Activated CD8-positive, alpha-beta memory T cell treated with anti-CD3 and anti-CD28 coated beads, Interleukin-2, amount 10 ng/mL, durations not matched to agents 7 days and 5 days (primary cell): ENCODE data around the gene LAMB2. TPM values are rescaled to one million over a fixed set of nuclear protein-coding genes. Genes with fewer than 3 reads are reported as not detected.

Experiments
- ATAC-seq: fragments of 150-1000 bp; cut with Tn5 transposase; one replicate; pipeline ENCODE4 v1.10.0; 2021; ENCODE audit warnings: moderate library complexity
- CTCF ChIA-PET: fragments of 350-600 bp; sonication (Branson Sonifier 250); formaldehyde crosslinking; loops from one replicate; lab custom pipeline; 2021; ENCODE audit warnings: antibody characterized with exemption; lab: Charles Lee
- DNase-seq: peaks from one replicate; pipeline ENCODE4 v3.0.0-alpha.2; 2020
- H3K27ac Mint-ChIP-seq: one replicate; pipeline ENCODE4 v1.8.0; 2021; ENCODE audit warnings: mild to moderate bottlenecking, mixed read lengths
- H3K27me3 Mint-ChIP-seq: one replicate; pipeline ENCODE4 v1.8.0; 2021; ENCODE audit warnings: mixed read lengths
- H3K36me3 Mint-ChIP-seq: one replicate; pipeline ENCODE4 v1.8.0; 2021; ENCODE audit warnings: mild to moderate bottlenecking, mixed read lengths
- H3K4me1 Mint-ChIP-seq: one replicate; pipeline ENCODE4 v1.8.0; 2021; ENCODE audit warnings: mixed read lengths
- H3K4me3 Mint-ChIP-seq: one replicate; pipeline ENCODE4 v1.8.0; 2021; ENCODE audit warnings: mild to moderate bottlenecking, moderate library complexity, mixed read lengths
- H3K9me3 Mint-ChIP-seq: one replicate; pipeline ENCODE4 v1.8.0; 2022; ENCODE audit warnings: low read depth, mixed read lengths
- total RNA-seq, 2 experiments: library from RNA; stranded (reverse); gene quantifications; one replicate each; pipeline ENCODE4 v1.2.3, GENCODE V29; 2021

The LAMB2 gene
- not detected for total RNA-seq

DNA sequence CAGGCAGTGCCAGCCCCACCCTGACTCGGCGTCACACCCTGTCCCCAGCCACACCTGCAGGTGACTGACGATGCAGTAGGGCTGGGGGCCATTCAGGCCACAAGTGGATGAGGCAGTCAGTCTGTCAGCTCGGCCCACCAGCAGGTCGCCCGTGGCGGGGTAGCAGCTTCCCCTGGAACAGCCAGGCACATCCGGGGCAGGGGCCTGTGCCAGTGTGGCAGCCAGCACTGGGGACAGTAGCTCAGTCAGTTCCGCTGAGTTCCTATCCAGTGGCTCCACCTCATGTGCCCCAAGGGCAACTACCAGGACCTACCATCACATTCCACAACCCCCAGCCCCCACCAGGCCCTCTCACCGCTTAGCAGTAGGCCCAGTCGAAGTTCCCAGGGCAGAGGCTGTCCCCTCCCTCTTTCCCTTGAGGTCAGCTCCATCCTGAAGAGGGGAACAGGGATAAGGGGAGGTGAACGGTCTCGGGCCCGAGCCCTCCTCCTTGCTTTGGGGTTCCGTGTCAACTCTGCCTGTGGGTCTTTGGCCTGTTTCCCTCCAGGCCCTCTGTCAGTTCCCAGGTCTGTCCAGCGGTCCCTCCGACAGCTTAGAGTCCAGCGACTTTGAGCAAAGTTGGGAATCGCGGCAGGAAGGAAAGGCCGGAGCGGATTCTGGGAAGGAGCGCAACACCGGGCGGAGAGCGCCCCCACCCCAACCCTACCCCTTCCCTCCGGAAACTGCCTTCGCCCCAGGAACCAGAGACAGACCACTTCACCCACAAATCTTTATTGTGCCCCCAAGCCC, at the start of gene LAMB2:
TSS of gene LAMB2 (minus strand) at position 614 of the 789 bp plus-strand sequence. CDS start at position 431, 183 bp downstream.
- H3K27me3 Mint-ChIP-seq, result peaks cover 3% of the 10 kb centered on the region
- no peak for ATAC-seq
- no peaks in the 10 kb centered on the region for H3K9me3 Mint-ChIP-seq
- no peaks in the 10 kb centered on the region for H3K4me1 Mint-ChIP-seq
- CTCF ChIA-PET, result interaction anchor here (0.6 to 0.7 kb wide), 2 partner anchors 23 to 26 kb away, joined by 3 read pairs; no protein-coding TSS in a partner anchor
- H3K36me3 Mint-ChIP-seq, result no peaks in the 10 kb centered on the region
- no peak within 1 kb of the TSS for H3K4me3 Mint-ChIP-seq
- DNase-seq, result no peak
- no peak within 1 kb of the TSS for H3K27ac Mint-ChIP-seq

DNA sequence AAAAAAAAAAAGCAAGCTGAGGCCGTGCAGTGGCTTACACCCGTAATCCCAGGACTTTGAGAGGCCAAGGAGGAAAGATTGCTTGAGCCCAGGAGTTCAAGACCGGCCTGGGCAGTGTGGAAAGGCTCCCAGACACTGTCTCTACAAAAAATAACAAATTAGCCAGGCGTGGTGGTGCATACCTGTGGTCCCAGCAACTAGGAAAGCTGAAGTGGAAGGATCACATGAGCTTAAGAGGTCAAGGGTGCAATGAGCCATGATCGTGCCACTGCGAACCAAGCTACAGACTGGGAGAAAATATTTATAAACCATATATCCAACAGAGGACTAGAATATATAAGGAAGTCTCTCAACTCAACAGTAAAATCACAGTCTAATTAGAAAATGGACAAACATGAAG, 48.5 kb upstream of the LAMB2 start:
- H3K4me3 Mint-ChIP-seq, result no peak overlapping the region
- CTCF ChIA-PET, result interaction anchor here (0.7 to 3.9 kb wide), 2 partner anchors 10 to 13 kb away, joined by 3 to 18 read pairs; partner anchors contain the start of gene KLHDC8B

DNA sequence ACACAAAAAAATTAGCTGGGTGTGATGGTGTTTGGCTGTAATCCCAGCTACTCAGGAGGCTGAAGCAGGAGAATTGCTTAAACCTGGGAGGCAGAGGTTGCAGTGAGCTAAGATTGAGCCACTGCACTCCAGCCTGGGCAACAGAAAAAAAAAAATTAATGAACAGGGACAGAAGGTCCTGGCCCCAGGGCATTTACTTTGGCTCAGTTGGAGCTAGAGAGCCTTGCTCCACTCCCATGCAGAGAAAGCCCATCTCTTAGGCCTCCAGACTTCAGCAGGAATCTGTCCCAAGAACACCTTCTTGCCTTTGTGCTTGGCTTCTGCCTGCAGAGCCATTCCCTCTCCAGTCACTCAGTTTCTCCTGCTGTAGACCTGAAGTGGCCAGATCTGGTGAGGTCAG, 47.3 kb upstream of the LAMB2 start:
- DNase-seq (no peak), ATAC-seq (no peak)
- H3K36me3 Mint-ChIP-seq, result no peaks in the 10 kb centered on the region
- peaks cover 4% of the 10 kb centered on the region for H3K27me3 Mint-ChIP-seq
- CTCF ChIA-PET, result interaction anchor here (0.6 to 3.9 kb wide), 2 partner anchors 9 to 163 kb away, joined by 3 to 18 read pairs; partner anchors contain the start of gene KLHDC8B
- H3K27ac Mint-ChIP-seq, result no peak overlapping the region
- H3K4me1 Mint-ChIP-seq, result no peaks in the 10 kb centered on the region
- H3K4me3 Mint-ChIP-seq, result no peak overlapping the region
- no peaks in the 10 kb centered on the region for H3K9me3 Mint-ChIP-seq

More for the DNA sequence above, 48.5 kb upstream of the LAMB2 start:
- H3K36me3 Mint-ChIP-seq, result no peaks in the 10 kb centered on the region
- H3K9me3 Mint-ChIP-seq, result no peaks in the 10 kb centered on the region
- no peak overlapping the region for H3K27ac Mint-ChIP-seq
- DNase-seq, result no peak
- no peak for ATAC-seq
- no peaks in the 10 kb centered on the region for H3K4me1 Mint-ChIP-seq
- peaks cover 4% of the 10 kb centered on the region for H3K27me3 Mint-ChIP-seq

DNA sequence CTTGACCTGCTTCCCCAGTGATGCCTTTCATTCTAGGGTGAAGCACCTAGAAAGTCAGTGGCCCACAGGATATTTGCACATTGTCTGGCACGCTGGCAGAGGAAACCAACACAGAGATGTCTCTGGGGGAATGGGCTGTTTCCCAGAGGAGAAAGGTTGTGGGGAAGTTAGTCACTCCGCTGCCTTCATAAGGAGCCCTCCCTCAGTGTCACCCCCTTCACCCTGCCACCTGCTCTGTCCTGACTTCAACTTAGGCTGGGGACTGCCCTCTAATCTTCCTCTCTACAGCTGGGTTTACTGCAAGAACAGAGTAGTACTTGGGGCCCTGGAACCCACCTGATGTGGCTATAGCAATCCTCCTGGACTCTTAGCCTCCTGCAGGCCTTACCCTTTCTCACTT, 44.2 kb upstream of the LAMB2 start:
- H3K4me3 Mint-ChIP-seq, result no peak overlapping the region
- no peak overlapping the region for H3K27ac Mint-ChIP-seq
- DNase-seq, result no peak
- H3K27me3 Mint-ChIP-seq, result peaks cover 4% of the 10 kb centered on the region
- ATAC-seq, result no peak
- CTCF ChIA-PET, result no interaction called here
- H3K4me1 Mint-ChIP-seq, result peaks cover 12% of the 10 kb centered on the region
- H3K36me3 Mint-ChIP-seq, result no peaks in the 10 kb centered on the region
- H3K9me3 Mint-ChIP-seq, result no peaks in the 10 kb centered on the region

DNA sequence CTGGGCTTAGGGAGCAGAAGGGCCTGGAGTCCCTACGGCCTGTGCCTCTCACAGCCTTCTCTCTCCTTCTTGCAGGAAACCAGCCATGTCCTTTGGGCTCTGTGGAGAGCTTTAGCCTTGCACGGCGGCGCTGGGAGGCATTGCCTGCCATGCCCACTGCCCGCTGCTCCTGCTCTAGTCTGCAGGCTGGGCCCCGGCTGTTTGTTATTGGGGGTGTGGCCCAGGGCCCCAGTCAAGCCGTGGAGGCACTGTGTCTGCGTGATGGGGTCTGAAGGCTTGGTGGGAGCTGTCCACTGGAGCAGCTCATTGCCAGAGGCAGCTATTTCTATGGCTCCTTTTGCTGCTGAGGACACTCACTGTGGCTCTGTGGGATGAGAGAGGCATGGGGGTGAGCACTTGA, 42.7 kb upstream of the LAMB2 start:
- DNase-seq (no peak), ATAC-seq (no peak)
- Mint-ChIP-seq H3K4me1 (peaks cover 17% of the 10 kb centered on the region), H3K27me3 (peaks cover 4% of the 10 kb centered on the region), H3K27ac (no peak overlapping the region), H3K36me3 (no peaks in the 10 kb centered on the region), H3K9me3 (no peaks in the 10 kb centered on the region), H3K4me3 (no peak overlapping the region)
- CTCF ChIA-PET, result interaction anchor here (1.4 kb wide), 1 partner anchor 165 kb away, joined by 3 read pairs; the partner anchor contains the start of gene USP4

DNA sequence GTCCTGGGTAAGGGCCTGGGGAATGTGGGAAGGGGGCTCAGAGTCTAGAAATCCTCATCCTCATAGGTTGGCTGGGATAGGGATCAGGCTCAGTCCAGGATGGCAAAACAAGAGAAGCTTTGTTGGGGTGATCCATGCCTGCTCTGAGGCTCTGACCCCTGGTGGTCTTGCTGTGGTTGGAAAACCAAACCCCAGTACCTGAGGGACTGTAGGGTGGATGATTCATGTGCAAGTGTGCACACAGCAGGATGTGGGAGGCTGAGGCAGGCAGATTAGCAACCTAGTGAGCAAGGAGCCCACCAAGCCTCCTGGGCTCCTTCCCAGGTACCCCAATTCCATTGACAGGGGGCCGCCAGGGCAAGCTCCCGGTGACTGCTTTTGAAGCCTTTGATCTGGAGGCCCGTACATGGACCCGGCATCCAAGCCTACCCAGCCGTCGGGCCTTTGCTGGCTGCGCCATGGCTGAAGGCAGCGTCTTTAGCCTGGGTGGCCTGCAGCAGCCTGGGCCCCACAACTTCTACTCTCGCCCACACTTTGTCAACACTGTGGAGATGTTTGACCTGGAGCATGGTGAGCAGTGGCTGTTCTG, 41.6 kb upstream of the LAMB2 start:
- Mint-ChIP-seq H3K27ac (no peak overlapping the region), H3K27me3 (peaks cover 4% of the 10 kb centered on the region), H3K4me3 (no peak overlapping the region), H3K9me3 (no peaks in the 10 kb centered on the region), H3K4me1 (peaks cover 17% of the 10 kb centered on the region), H3K36me3 (no peaks in the 10 kb centered on the region)
- ATAC-seq (no peak), DNase-seq (no peak)
- CTCF ChIA-PET, result interaction anchor here (1.2 kb wide), 1 partner anchor 275 kb away, joined by 3 read pairs; no protein-coding TSS in a partner anchor

DNA sequence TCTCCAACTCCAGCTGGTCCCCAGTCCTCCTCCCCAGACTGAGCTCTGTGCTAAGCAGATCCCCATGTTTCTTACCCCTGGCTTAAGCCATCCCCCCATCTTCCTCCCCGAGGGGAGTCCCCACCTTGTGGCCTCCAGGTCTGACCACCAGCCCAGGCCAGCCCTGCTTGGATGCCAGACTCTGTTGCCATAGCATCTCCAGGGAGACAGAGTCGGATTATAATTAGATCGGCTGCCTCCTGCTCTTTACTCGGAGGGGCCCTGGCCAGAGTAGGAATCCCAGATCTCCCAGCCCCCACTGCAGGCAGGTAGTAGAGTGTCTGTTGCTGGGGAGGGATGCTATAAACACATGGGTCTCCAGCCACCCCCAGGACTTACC, 40.9 kb upstream of the LAMB2 start:
- ATAC-seq, result no peak
- Mint-ChIP-seq H3K27me3 (peaks cover under 1% of the 10 kb centered on the region), H3K4me3 (no peak overlapping the region), H3K27ac (no peak overlapping the region), H3K4me1 (peaks cover 17% of the 10 kb centered on the region), H3K9me3 (no peaks in the 10 kb centered on the region), H3K36me3 (no peaks in the 10 kb centered on the region)
- CTCF ChIA-PET, result interaction anchor here (1.2 to 4.7 kb wide), 3 partner anchors 166 to 275 kb away, joined by 3 to 34 read pairs (median 5); partner anchors contain the start of gene USP4
- DNase-seq, result no peak

DNA sequence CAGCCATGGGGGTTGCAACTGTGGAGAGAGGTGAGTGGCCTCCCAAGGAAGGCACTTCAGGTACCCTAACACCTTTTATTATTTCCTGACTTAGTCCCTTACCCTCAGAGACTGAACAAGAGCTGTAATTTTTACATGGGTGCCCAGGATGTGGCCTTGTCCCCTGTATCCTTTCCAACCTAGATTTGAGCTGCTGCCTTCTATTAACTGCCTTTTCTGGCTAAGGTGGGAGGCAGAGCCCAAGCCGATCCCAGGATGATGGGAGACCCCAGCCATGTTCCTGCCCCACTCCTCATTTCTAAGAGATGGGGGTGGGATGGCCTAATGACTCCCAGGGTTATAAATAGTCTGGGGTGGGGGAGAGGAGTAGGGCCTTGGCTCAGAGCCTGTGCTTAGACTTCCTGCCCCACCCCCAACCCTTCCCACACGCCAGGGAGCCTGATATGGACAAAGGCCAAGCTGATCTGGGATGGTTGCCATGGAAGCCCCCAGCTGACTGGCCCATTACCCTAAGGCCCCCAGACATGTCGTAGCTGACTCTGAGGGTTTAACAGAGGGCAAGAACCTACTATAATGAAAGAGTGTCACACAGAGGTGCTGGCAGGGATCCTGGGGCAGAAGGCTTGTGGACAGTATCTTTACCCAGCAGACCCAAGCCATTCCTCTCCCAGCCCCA, 40.4 kb upstream of the LAMB2 start:
- Mint-ChIP-seq H3K4me3 (no peak overlapping the region), H3K4me1 (peaks cover 17% of the 10 kb centered on the region), H3K36me3 (no peaks in the 10 kb centered on the region), H3K27ac (no peak overlapping the region), H3K27me3 (no peaks in the 10 kb centered on the region), H3K9me3 (no peaks in the 10 kb centered on the region)
- ATAC-seq, result no peak
- DNase-seq, result no peak
- CTCF ChIA-PET, result interaction anchor here (1.2 to 4.7 kb wide), 3 partner anchors 166 to 276 kb away, joined by 3 to 34 read pairs (median 5); partner anchors contain the start of gene USP4

DNA sequence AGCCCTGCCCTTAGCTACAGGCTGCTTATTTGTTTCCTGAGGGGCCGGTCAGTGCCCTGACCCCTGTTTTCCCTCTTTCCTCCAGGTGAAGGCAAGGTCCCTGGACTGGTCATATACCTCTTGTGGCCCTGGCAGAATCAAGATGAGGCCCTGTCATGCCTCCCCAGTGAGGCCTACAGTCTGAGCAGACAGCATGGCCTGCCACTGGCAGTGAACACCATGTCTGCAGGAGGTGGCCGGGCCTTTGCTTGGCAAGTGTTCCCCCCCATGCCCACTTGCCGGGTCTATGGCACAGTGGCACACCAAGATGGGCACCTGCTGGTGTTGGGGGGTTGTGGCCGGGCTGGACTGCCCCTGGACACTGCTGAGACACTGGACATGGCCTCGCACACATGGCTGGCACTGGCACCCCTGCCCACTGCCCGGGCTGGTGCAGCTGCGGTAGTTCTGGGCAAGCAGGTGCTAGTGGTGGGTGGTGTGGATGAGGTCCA, 39.7 kb upstream of the LAMB2 start:
- H3K27ac Mint-ChIP-seq, result no peak overlapping the region
- no peaks in the 10 kb centered on the region for H3K36me3 Mint-ChIP-seq
- CTCF ChIA-PET, result interaction anchor here (1.6 to 5.0 kb wide), 4 partner anchors 14 to 277 kb away, joined by 9 to 43 read pairs (median 31); partner anchors contain the start of gene USP4
- H3K27me3 Mint-ChIP-seq, result no peaks in the 10 kb centered on the region
- no peak overlapping the region for H3K4me3 Mint-ChIP-seq
- DNase-seq (no peak), ATAC-seq (no peak)
- H3K4me1 Mint-ChIP-seq, result peaks cover 17% of the 10 kb centered on the region
- no peaks in the 10 kb centered on the region for H3K9me3 Mint-ChIP-seq

DNA sequence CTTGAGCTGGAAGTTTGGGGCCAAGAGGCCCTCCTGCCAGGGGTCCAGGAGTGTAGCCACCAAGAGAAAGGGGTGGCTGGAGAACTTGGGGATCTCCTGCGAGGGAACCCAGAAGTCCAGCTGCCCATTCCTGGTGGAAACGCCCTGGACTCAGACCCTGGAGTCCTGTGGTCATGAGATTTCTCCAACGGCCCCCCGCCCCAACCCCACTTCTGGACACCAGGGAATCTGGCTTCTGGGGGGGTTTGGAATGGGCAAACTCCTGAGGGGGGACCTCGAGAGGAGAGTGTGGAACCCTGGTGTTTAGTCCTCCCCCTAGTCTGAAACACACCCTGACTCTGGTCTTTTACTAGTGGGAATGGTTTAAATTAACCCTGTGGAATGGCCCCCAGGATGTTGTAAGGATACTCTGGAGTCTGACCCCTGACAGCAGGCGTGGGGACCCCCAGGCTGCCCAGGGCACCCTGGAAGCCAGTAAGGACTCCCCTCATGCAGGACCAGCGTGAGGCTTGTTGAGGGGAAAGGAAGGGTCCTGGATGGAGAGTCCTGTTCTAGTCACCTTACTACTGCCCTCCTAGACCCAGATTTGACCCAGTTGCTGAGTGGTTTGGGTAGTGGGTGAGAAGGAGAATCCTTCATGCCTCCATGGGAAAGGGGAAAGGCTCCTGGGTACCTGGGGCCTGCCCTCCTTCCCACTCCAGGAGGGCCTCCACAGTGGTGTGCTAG, 39.1 kb upstream of the LAMB2 start:
- DNase-seq, result no peak
- no peaks in the 10 kb centered on the region for H3K9me3 Mint-ChIP-seq

DNA sequence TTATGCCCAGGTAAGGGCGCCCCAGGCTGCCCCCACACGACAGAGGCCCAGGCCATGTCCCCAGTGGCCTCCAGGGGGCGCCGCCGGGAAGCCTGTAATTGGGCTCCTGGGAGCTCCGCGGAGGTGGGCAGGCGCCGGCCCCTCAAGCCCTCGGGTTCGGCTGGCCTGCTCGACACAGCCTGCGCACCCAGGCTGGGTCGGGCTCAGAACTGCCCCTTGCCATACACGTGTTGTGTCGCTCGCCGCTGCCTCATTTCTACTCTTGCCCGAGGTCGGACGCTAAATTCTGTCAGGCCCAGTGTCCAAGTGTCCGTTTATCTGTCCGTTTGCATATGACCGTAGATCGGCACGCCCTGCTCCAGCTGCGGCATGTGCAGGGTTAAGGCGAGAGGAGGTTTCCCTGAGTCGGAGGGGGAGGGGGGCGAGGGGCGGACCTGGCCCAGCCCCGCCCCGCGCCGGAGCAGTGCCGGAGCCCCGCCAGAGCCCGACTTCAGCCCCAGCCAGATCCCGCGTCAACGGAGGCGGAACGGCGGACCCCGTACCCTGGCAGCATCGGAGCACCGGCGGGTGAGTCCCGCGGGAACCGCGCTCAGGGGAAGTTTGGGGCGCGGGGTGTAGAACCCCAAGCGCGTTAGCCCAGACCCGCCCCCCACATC, 38.4 kb upstream of the LAMB2 start, which contains the start of gene KLHDC8B:
TSS of gene KLHDC8B (plus strand) at position 480 of the 656 bp plus-strand sequence. CDS start 1,172 bp downstream, outside the sequence.
- peak; percentile 88 for DNase-seq
- peak within 1 kb of the TSS; percentile 79 for H3K4me3 Mint-ChIP-seq
- no peaks in the 10 kb centered on the region for H3K9me3 Mint-ChIP-seq
- no peaks in the 10 kb centered on the region for H3K27me3 Mint-ChIP-seq
- no peaks in the 10 kb centered on the region for H3K36me3 Mint-ChIP-seq
- H3K27ac Mint-ChIP-seq, result no peak within 1 kb of the TSS
- peaks cover 22% of the 10 kb centered on the region for H3K4me1 Mint-ChIP-seq
- CTCF ChIA-PET, result interaction anchor here (0.6 to 5.0 kb wide), 42 partner anchors 9 to 500 kb away, joined by 3 to 43 read pairs (median 4); partner anchors contain the start of genes DAG1, GPX1, NDUFAF3 and QRICH1
- peak; percentile 90 for ATAC-seq

More for the DNA sequence above, 39.1 kb upstream of the LAMB2 start:
- ATAC-seq, result no peak
- Mint-ChIP-seq H3K27me3 (no peaks in the 10 kb centered on the region), H3K27ac (no peak overlapping the region), H3K36me3 (no peaks in the 10 kb centered on the region), H3K4me3 (no peak overlapping the region), H3K4me1 (peaks cover 17% of the 10 kb centered on the region)
- CTCF ChIA-PET, result interaction anchor here (0.8 to 5.0 kb wide), 17 partner anchors 9 to 368 kb away, joined by 3 to 43 read pairs (median 5); partner anchors contain the start of genes NDUFAF3 and USP4

DNA sequence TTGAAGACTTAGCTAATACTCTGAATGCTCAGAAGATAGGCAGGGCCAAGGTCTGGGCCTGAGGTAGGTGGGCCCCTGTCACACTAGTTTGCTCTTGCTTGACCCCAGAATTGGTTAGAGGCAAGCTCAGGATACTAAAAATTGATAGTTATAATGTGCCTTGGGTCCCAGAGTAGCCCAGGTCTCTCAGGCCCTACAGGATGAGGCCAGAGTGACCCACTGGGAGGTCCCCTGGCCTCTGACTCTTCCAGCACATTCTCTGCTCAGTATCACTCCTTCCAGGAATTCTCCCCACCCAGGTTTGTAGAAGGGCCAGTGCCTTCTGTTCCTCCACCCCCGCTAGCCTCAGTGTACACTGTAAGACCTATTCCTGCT, 37.9 kb upstream of the LAMB2 start:
- Mint-ChIP-seq H3K36me3 (no peaks in the 10 kb centered on the region), H3K4me3 (peak overlapping the region; percentile 79), H3K9me3 (no peaks in the 10 kb centered on the region), H3K27me3 (no peaks in the 10 kb centered on the region), H3K27ac (no peak overlapping the region), H3K4me1 (peaks cover 24% of the 10 kb centered on the region)
- ATAC-seq, result peak; percentile 1
- CTCF ChIA-PET, result interaction anchor here (0.6 to 5.0 kb wide), 40 partner anchors 9 to 501 kb away, joined by 3 to 43 read pairs (median 4); partner anchors contain the start of genes DAG1, GPX1, NDUFAF3 and QRICH1
- DNase-seq, result no peak
